Renal cortical epithelial cell (primary cell): ENCODE results near the gene FBXO30. TPM values are rescaled to one million over a fixed set of nuclear protein-coding genes. Genes with fewer than 3 reads are reported as not detected.

Experiments
- DNase-seq: peaks from one replicate; pipeline ENCODE4 v3.0.0-alpha.2; 2011; ENCODE audit warnings: low read depth
- total RNA-seq: library from RNA; depleted of rRNA; stranded (reverse); fragments of >200 nt; gene quantifications from 2 replicates; pipeline ENCODE4 v1.2.3, GENCODE V29; 2014

FBXO30 gene, protein sequence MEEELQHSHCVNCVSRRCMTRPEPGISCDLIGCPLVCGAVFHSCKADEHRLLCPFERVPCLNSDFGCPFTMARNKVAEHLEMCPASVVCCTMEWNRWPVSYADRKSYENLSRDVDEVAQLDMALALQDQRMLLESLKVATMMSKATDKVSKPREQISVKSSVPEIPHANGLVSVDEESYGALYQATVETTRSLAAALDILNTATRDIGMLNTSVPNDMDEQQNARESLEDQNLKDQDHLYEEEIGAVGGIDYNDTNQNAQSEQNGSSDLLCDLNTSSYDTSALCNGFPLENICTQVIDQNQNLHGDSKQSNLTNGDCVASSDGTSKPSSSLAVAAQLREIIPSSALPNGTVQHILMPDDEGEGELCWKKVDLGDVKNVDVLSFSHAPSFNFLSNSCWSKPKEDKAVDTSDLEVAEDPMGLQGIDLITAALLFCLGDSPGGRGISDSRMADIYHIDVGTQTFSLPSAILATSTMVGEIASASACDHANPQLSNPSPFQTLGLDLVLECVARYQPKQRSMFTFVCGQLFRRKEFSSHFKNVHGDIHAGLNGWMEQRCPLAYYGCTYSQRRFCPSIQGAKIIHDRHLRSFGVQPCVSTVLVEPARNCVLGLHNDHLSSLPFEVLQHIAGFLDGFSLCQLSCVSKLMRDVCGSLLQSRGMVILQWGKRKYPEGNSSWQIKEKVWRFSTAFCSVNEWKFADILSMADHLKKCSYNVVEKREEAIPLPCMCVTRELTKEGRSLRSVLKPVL
- total RNA-seq, result 9.2 and 21.1 TPM in 2 replicates

DNA sequence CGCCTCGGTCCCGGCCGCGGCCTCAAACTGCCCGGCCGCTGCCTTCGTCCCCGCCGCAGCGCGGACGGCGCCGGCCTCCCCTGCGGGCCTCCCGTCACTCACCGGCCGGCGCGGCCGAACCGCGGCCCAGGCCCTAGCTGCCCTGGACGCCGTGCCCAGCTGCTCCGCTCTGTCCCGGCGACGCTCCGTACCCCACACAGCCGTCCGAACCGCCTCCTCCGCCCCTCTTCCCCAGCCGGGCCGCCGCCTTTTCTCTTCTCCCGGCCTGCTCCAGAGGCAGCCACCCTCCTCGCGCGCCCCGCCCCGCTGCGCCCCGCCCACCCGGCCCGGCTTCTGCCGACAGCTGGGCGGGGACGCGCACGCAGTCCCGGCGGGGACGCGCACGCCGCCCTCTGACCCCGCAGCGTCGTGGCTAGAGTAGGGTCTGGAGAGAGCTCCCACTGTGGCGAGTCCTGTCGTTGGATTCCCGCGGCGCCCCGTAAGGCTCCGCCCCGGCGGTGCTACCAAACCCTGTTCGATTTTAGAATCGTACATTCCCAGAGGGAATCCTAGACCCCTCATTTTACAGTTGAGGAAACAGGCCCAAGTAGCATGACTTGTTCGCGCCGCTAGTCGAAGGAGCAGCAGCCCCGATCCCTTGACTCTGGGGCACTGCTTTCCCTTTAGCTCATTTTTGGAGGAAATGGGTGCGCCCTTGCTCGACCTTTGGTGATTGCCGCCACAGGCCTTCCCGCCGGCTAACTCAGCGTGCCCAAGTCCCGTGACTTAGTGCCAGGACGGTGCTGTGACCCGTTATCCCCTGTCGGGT lies at the start of gene FBXO30:
Gene FBXO30, minus strand, starts transcription at position 295 of the 808 bp plus-strand sequence. CDS start 8,390 bp downstream, outside the sequence.
- DNase-seq, result peak; percentile 57

DNA sequence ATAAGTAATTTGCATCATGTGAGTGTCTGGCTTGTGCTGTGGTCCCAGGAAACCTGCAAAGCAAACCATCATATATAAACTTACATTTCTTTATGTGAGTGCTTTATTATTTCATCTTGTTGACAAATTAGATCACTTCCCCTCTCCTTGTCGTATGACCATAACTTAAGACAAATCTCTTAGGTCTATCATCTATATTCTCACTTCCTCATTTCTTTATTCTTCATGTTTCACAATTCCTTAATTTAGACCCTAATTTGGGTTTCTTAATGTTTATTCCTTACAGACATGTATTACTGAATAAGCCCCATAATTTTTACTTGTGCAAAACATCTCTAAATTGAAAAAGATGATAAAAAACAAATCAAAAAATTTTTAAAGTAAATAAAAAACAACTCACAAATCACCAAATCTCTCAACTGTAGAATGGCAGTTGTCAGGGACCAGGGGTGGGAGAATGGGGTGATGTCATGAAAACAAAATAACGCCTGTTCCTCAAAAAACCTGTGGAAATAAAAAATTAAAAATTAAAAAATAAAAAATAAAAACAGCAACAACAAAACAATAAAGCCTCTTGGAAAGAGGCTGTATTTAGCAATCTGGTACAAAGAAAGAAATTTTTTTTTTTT lies 49.5 kb upstream of the FBXO30 start:
- no peak for DNase-seq

DNA sequence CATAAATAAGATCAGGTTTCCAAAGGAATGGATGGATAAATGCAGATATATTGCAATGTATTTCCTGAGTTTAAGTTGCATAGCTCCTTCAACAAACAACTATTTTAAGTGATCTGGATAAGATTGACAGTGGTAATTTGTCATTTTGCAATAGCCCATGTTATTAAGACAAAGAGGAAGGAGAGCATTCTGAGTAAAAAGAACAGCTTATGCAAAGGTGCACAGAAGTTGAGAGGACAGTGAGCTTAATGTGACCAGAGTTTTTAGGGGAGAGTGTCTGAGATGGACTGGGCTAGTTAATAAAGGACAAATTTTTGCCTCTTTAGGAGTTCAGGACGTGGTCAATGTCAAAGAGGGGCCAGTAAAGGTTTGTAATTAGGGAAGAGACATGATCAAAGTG lies 48.8 kb upstream of the FBXO30 start:
- DNase-seq, result no peak

DNA sequence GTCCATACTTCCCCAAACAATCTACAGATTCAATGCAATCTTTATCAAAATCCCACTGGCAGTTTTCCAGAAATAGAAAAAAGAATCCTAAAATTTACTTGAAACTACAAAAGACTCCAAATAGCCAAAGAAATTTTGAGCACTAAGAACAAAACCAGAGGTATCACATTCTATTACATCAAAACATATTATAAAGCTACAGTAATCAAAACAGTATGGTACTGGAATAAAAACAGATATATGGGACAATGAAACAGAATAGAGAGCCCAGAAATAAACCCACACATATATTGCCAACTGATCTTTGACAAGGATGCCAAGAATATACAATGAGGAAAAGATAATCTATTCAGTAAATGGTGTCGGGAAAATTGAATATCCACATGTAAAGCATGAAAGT lies 46.0 kb upstream of the FBXO30 start:
- DNase-seq, result no peak

DNA sequence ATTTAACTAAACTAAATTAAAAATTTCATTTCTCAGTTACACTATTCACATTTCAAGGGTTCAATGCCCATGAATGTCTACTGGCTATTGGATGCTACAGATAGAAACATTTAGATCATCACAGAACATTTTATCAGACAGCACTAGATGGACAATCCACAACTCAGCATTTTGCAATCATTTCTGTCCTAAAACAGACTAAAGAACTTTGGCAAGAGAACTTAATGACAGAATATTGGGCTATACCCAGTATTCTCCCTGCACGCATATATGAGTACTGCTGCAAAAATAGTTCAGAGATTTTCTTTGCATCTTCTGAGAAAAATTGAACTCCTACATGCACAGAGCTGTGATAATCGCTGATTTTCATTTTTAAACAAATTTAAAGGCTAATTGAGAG lies 36.1 kb upstream of the FBXO30 start:
- no peak for DNase-seq

DNA sequence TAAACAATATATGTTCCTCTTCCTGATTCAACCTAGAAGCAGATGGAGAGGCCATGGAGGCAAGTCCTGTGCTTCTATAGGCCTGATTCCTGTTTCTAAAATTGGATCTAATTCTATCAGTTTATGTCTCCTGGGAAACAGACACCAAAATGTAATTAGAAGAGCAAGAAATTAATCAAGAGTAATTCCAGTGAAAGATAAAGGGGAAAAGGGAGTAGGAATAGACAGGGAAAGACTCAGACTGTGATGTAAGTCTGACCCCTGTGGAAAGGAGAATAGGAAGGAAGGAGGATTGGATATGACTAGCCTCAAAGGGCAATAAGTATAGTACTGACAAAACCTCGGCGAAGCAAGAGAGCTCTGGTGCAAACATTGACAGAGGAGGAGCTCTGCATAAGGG lies 33.9 kb upstream of the FBXO30 start:
- no peak for DNase-seq

DNA sequence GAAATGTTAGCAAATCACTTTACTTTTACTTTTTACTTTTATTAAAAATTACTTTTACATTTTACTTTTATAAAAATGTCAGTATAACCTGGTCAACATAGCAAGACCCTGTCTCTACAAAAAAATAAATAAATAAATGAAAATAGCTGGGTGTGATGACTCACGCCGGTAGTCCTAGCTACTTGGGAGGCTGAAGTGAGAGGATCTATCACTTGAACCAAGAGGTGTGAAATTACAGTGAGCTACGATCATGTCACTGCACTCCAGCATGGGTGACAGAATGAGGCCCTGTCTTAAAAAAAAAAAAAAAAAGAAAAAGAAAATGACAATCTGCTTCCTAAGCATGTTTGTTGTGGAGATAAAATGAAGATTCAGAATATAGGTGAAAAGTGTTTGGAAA lies 31.0 kb upstream of the FBXO30 start:
- DNase-seq, result no peak

DNA sequence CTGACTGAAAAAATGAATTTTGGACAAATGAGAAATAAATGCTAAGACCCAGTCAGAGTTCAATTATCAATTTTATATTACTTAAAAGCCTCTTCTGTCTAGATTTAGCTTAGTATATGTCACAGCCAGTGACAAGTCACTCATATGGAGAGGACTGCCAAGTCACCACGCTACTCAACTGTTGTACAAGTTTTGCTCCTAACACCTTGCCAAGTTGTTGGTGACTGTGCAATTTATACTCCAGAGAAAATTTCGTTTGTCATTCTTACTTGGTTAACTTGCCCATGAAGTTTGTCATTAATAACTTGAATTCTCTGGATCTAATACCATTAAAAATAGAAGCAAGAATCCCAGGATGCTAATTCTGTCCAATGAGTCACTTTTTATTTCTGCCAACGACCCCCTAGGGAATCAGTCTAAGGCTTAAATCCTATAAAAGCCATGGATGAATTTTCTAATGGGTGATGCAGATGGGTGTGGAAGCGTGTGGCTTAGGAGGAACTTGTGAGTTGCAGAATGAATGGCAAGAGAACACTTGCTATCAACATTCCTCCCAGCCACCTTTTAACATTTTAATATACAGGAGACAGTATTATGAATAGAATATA lies 30.4 kb upstream of the FBXO30 start:
- no peak for DNase-seq

DNA sequence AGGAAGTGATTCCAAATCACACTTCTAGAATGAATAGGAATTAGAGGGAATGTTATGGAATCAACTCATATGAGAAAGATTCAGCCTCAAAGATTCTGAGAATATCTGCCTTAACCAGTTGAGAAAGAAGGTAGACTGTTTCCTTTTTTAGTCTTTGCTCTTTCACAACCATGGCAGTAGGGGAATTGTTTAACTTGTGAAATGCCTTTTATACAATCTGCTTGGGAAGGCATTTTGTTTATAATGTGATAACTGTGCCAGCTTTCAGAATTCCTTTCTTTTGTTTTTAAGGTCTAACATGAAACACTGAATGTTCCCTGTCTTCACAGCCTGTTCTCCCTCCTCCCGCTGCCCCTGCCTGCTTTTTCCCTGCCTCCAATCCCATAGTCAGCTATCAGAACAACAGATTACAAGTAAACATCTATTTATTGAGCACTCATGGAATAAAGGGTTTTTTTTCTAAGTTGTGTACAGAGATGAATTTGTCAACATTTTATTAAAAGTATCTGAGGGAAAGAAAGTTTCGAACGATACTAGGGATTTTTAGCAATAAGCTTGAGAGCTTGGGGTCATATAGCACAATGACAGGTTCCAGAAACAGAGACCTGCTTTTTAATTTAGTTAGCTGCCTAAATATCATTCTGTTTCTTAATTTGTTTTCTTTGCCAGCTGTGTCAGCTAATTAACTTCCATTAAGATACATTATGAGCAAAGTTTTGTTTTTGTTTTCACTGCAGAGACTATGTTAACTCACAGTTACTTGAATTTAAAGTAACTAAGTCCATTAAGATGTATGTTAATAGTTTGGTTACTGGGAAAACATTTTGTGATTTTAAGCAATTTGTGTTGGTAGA lies 28.3 kb upstream of the FBXO30 start:
- DNase-seq, result peak; percentile 44

DNA sequence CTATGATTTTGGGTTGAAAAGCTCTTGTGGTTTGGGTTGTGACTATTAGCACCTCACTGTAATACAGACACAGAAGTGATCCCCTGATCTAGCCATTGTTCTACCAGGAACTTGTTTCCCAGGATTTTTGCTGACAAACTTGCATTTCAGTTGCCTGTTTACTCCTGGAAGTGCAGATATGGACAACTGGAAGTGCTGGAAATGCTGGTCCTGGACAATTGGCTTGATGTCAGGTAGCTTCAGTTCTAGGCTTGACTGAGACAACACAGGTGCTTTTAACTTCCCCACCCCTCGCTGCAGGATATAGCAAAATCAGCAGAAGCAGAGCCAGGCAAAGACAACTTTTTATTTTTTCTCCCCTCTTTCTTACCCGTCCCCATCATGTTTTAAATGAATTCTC lies 27.1 kb upstream of the FBXO30 start:
- no peak for DNase-seq

DNA sequence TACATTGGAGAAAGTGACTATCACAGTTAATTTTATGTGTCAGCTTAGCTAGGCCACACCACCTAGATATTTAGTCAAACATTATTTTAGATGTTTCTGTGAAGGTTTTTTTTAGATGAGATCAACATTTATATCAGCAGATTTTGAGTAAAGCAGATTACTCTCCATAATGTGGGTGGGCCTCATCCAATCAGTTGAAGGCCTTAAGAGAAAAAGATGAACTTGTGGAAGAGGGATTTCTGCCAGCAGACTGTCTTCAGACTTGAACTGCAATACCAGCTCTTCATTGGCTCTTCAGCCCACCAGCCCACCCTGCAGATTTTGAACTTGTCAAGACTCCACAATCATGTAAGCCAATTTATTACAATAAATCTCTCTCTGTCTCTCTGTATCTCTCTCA lies 25.1 kb upstream of the FBXO30 start:
- no peak for DNase-seq

DNA sequence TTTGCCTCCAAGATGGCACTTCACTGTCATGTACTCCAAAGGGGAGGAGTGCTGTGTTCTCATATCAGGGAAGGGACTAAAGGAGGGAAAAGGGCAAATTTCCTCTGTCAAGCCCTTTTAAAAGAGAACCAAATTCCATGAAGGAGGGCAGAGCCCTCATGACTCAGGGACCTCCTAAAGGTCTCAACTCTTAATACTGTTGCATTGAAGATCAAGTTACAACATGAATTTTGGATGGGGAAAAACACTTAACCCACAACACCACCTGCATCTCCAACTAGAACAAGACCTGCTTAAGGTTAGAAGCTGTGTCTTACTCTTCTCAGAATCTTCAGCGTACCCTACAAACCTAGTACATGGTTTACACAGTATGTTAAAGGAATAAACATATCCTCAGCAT lies 23.7 kb upstream of the FBXO30 start:
- no peak for DNase-seq

DNA sequence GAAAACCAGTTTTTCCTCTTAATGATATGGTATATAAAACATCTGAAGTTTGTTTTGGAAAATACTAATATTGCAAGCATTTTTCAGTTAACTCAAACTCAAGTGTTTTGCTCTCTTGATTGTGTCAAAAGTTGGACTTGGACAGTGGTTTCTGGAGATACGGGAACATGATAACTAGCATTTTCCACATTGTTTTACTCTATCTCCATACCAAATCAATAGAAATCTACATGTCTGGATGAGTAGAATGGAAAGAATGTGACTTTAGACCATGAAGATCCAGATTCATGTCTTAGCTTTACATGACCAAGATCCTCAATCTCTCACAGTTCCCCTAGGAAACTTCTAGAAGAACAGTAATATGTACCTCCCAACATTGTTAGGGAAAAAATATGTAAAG lies 22.2 kb upstream of the FBXO30 start:
- no peak for DNase-seq

DNA sequence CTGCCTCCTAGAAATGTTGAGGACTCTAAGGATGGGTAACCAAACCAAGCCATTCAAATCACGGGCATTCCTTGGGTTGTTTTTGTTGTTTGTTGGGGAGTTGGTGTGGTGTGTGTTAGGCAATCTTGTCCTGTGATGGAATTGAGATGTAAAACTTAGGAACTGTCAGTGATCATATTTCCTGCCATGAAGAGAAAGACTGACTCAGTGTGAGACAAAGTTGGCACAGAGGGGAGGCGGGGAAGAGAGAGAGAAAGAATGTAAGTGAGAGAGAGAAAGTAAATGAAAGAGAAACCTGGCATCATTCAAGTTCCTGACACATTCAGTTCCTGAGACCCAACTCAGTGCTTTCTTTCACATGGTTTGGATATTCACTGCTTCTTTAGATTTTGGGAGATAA lies 21.6 kb upstream of the FBXO30 start:
- DNase-seq, result peak; percentile 54

DNA sequence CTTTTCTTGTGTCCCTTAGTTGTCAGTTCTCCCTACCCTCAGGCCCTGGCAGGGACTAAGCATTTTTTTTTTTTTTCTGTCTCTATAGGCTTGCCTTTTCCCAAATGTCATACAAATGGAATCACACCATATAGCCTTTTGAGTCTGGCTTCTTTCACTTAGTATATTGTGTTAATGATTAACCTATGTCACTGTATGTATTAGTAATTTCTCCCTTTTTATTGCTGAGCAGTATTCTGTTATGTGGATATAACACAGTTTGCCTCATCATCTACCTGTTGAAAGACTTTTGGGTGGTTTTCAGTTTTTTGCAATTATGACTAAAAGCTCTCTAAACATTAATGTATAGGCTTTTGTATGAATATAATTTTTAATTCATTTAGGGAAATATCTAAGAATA lies 16.0 kb upstream of the FBXO30 start:
- DNase-seq, result no peak

DNA sequence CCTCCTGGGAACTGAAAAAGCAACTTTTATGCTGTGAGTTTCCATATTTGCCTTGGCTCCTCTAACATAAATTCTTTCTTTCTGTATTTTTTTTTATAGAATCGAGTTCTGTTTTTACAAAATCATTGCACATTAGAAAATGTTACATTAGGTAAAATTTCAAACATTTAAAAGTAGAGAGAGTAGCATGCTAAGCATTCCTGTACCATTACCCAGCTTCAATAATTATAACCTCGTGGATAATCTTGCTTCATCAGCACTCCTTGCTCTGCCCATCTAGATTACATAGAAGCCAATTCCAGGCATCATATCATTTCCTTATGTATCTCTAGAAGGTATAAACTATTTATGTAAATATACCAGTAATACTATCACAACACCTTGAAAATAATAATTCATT lies 15.4 kb upstream of the FBXO30 start:
- DNase-seq, result no peak

DNA sequence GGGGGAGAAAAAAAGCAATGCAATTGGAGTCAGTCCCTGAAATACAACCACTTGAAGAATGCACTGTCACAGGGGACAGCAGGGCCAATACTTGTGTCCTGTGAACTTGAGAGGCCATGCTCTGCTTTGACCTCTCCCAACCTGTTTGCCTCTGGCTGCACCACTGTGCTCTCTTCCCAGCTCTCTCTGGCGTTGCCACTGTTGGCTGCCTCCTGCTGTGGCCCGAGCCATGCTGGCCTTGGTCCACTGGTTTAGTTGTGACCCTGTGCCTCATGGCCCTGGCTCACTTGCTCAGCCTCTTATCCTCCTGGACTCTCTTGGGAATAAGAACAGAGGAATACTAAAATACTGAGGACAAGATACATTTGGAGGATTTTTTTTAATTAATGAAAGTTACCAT lies 14.5 kb upstream of the FBXO30 start:
- no peak for DNase-seq

DNA sequence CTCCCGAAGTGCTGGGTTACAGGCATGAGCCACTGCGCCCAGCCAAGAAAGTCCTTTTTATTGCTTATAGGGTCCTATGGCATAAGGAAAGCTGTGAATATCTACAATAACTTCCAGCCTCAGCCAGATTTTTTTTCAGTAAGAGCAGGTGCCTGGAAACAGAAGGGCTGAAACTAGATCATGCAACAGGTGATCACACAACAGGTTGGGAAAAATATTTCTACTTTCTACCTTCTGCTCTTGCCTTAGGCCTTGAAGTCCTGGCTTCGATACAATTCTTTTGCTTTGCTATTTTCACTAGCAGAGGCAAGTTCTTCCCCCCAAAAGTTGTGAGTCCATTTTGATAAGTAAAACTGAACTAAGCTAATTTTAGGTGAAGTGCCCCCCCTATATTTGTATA lies 9.7 kb upstream of the FBXO30 start:
- no peak for DNase-seq

DNA sequence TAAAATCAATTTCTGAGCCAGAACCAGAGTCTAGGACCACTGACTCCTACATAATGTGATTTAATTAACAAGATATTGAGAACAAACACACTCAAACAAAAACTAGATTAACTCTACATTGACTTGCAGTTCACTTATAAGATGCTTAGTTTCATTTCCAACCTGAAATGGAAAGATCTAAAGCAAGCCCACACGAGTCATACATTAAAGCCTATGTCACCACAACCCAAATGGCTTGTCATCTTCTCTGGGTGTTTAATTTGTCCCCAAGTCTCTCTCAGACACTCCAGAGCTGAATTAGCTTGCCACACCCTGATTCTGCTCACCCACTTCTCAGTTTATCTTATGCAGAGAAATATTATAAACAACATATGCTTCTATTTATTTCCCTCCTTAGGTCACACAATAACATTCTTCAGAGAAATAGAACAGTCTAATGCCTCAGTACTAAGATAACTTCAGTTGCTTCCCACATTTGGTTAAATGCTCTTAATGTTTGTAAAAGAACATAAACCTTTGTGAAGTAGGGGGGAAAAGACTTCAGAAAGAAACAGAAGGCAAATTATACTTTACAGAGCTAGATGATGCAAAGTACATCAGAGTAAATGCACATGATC lies 8.8 kb upstream of the FBXO30 start:
- DNase-seq, result no peak

DNA sequence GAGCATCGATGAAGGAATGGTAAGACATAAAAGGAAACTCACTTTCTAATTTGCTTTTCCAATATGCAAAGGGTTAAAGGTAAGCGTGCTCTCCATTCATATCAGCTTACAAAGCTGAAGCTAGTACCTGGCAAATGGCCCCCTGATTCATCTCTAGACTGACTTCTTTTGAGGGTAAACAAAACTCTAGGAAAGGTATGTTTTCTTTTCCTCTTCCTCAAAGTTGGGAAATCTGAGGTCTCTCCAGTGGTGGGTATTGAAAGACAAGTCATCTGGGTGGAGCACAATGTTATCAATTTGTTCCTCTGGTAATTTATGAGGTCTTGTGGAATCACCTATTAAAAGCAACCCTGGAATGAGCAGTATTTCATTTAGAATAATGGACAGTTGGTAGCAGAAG lies 7.9 kb upstream of the FBXO30 start:
- DNase-seq, result no peak
